Uterus (tissue), 4 donors: ENCODE results near the gene LCE7A. TPM values are rescaled to one million over a fixed set of nuclear protein-coding genes. Genes with fewer than 3 reads are reported as not detected.

Source experiments
- DNase-seq, 2 donors: peaks; one replicate each; pipeline ENCODE4 v3.0.0-alpha.2; 2019 to 2020
- H3K27ac ChIP-seq, 2 donors: fragments of 200-600 bp; sonication (generic); 1 replicate in 1 of 2; 2 replicates in 1 of 2; pipeline ENCODE4 v1.5.1; 2016 to 2018
- H3K27me3 ChIP-seq, 2 donors: fragments of 200-600 bp; sonication (generic); one replicate each; pipeline ENCODE4 v1.5.1; 2018 to 2019; ENCODE audit warnings: control low read depth in 1 of 2
- H3K36me3 ChIP-seq, 2 donors: fragments of 200-600 bp; sonication (generic); one replicate each; pipeline ENCODE4 v1.5.1; 2019; ENCODE audit warnings: control low read depth in 1 of 2
- H3K4me1 ChIP-seq, 2 donors: fragments of 200-600 bp; sonication (generic); one replicate each; pipeline ENCODE4 v1.5.1; 2018 to 2019; ENCODE audit warnings: control low read depth in 1 of 2
- H3K4me3 ChIP-seq, 2 donors: fragments of 200-600 bp; sonication (generic); 1 replicate in 1 of 2; 2 replicates in 1 of 2; pipeline ENCODE4 v1.5.1; 2018 to 2019; ENCODE audit warnings: mild to moderate bottlenecking in 1 of 2
- H3K9me3 ChIP-seq, 2 donors: fragments of 200-600 bp; sonication (generic); one replicate each; pipeline ENCODE4 v1.5.1; 2019; ENCODE audit warnings: control low read depth in 1 of 2
- POLR2A ChIP-seq, 2 donors: fragments of 450-650 bp; IDR thresholded peaks; one replicate each; pipeline ENCODE4 v1.6.1; 2016; ENCODE audit warnings: antibody characterized with exemption in 2 of 2, mild to moderate bottlenecking in 1 of 2, moderate library complexity in 1 of 2
- intact Hi-C: fragments of 100-400 bp; cut with DNase I; formaldehyde crosslinking; loops from one replicate; pipeline ENCODE4 v1.15.1; 2023; ENCODE audit warnings: low total_unique reads
- total RNA-seq, 4 donors: library from RNA; depleted of rRNA in 3 of 4; stranded (reverse); fragments of >200 nt in 3 of 4; gene quantifications; one replicate each; pipeline versions ENCODE4 v1.1.0 to v1.2.4, GENCODE V29; 2014 to 2023
- TF ChIP-seq, protein P1 (sequence below), 4 experiments: fragments of 200-600 bp in 2 of 4; fragments of 450-650 bp in 2 of 4; sonication (generic) in 2 of 4; IDR thresholded peaks; one replicate each; pipeline ENCODE4 v1.5.1; 2016 to 2019; ENCODE audit warnings: antibody characterized with exemption in 4 of 4, mild to moderate bottlenecking in 2 of 4, moderate library complexity in 1 of 4
- donor health status: DM: yes; HTN: yes; CAD: no.

Gene LCE7A
- total RNA-seq, 4 donors from 2014 or later, result not detected

DNA sequence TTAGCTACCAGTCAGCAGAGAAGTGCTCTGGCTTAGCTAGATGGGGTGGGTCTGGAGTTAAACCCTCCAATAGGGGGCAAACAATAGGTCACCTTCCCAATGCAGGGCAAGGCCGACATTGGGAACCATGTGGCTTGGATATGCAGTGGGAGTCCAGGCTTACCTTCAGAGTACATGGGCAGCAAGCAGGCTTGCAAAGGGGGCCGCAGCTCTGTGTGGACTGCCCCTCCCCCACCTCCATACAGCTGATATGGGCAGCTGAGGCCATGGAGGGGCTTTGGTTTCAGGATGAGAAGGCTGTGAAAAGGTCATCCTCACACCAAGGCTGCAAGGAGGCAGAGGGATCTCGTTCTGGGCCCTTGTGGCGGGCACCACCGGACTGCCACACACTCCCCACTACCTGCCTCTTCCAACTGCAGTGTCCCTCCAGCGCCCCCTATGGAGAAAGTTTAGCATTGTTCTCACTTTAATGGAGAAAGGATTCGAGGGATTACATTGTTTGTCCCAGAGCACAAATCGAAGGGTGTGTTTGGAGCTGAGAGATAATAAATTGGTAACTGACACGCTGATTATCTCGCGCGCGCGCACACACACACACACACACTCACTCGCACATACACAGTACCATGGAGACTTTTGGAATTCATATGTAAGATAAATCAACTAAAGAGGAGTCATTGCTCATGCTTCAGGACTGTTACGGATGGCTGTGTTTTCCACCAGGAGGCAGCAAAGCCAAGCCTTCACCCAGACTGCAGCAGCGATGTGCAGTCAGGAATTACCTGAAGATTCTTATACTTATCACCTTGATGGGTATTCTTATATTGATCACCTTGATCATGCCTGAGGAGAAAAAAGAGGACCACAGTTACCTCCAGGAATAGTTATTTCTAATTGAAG is 11.3 kb downstream of the LCE7A start:
- intact Hi-C loops, result no loop called here
- Histone ChIP-seq H3K27me3 (no peaks in the 10 kb centered on the region), H3K4me3 (no peak overlapping the region), H3K27ac (no peak overlapping the region), H3K9me3 (no peaks in the 10 kb centered on the region), H3K36me3 (no peaks in the 10 kb centered on the region), H3K4me1 (no peaks in the 10 kb centered on the region)
- no peak for DNase-seq
- TF ChIP-seq, protein P1, sequence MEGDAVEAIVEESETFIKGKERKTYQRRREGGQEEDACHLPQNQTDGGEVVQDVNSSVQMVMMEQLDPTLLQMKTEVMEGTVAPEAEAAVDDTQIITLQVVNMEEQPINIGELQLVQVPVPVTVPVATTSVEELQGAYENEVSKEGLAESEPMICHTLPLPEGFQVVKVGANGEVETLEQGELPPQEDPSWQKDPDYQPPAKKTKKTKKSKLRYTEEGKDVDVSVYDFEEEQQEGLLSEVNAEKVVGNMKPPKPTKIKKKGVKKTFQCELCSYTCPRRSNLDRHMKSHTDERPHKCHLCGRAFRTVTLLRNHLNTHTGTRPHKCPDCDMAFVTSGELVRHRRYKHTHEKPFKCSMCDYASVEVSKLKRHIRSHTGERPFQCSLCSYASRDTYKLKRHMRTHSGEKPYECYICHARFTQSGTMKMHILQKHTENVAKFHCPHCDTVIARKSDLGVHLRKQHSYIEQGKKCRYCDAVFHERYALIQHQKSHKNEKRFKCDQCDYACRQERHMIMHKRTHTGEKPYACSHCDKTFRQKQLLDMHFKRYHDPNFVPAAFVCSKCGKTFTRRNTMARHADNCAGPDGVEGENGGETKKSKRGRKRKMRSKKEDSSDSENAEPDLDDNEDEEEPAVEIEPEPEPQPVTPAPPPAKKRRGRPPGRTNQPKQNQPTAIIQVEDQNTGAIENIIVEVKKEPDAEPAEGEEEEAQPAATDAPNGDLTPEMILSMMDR (IDR thresholded peaks at IDR 0.05), result no peak

GRCh38 chr1:152871731-152872126 is 11.9 kb downstream of the LCE7A start:
- TF ChIP-seq POLR2A (IDR thresholded peaks at IDR 0.05), result no peak
- no peak for DNase-seq
- Histone ChIP-seq H3K4me1 (no peaks in the 10 kb centered on the region), H3K36me3 (no peaks in the 10 kb centered on the region), H3K27ac (no peak overlapping the region), H3K9me3 (no peaks in the 10 kb centered on the region), H3K27me3 (no peaks in the 10 kb centered on the region), H3K4me3 (no peak overlapping the region)
- intact Hi-C loops, result no loop called here

- no peak overlapping the region for H3K27ac ChIP-seq
- no peak for DNase-seq
- intact Hi-C loops, result no loop called here
Observed at GRCh38 chr1:152873495-152873894, 13.7 kb downstream of the LCE7A start.

GRCh38 chr1:152876827-152877226 is 17.0 kb downstream of the LCE7A start:
- no peak for TF ChIP-seq POLR2A (IDR thresholded peaks at IDR 0.05)
- TF ChIP-seq, protein P1 (IDR thresholded peaks at IDR 0.05), result no peak
- no peaks in the 10 kb centered on the region for H3K9me3 ChIP-seq
- no peak for DNase-seq
- H3K27me3 ChIP-seq, result no peaks in the 10 kb centered on the region
- H3K36me3 ChIP-seq, result no peaks in the 10 kb centered on the region
- no peaks in the 10 kb centered on the region for H3K4me1 ChIP-seq
- H3K27ac ChIP-seq, result no peak overlapping the region
- intact Hi-C loops, result no loop called here
- no peak overlapping the region for H3K4me3 ChIP-seq

More at GRCh38 chr1:152873495-152873894, 13.7 kb downstream of the LCE7A start:
- H3K36me3 ChIP-seq, result no peaks in the 10 kb centered on the region
- no peaks in the 10 kb centered on the region for H3K9me3 ChIP-seq
- no peaks in the 10 kb centered on the region for H3K27me3 ChIP-seq
- no peak overlapping the region for H3K4me3 ChIP-seq
- no peak for TF ChIP-seq POLR2A (IDR thresholded peaks at IDR 0.05)
- TF ChIP-seq, protein P1 (IDR thresholded peaks at IDR 0.05), result no peak
- no peaks in the 10 kb centered on the region for H3K4me1 ChIP-seq

DNA sequence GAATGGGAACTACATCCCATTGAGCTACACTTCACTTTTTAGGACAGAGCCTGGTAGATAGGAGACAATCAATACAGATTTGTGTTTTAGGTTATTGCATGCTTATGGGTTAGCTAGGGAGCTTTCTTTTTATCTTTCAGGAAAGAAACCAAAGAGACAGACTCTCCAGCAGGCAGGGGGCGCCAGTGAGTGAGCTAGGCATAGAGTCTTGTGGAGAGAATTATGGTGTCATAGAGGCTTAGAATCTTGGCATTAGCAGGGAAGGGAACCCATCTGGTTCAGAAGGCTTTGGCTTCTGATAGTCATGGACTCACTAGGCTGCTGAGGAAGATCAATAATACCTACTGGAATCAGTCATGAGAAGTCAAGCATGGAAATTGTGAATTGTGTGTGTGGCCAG is 18.2 kb downstream of the LCE7A start, which contains the start of gene SMCP:
Gene SMCP (plus strand): TSS at position 281 of the 400 bp plus-strand sequence. CDS start 6,101 bp downstream, outside the sequence.
- Histone ChIP-seq H3K27ac (no peak within 1 kb of the TSS), H3K4me1 (no peaks in the 10 kb centered on the region), H3K36me3 (no peaks in the 10 kb centered on the region), H3K4me3 (no peak within 1 kb of the TSS), H3K9me3 (no peaks in the 10 kb centered on the region), H3K27me3 (no peaks in the 10 kb centered on the region)
- intact Hi-C loops, result no loop called here
- no peak for DNase-seq
- TF ChIP-seq, protein P1 (IDR thresholded peaks at IDR 0.05), result no peak
- TF ChIP-seq POLR2A (IDR thresholded peaks at IDR 0.05), result no peak
